ENCODE data around the gene KCNH4. TPM values are rescaled to one million over a fixed set of nuclear protein-coding genes. Genes with fewer than 3 reads are reported as not detected.
"Not testable (repeated sequence)": the region's sequence is repeated elsewhere in the genome, so short reads cannot be mapped to it uniquely, and the experiment has no call there.

The KCNH4 gene
- total and polyA plus RNA-seq, 2 donors, result 0.05 to 0.09 TPM

DNA sequence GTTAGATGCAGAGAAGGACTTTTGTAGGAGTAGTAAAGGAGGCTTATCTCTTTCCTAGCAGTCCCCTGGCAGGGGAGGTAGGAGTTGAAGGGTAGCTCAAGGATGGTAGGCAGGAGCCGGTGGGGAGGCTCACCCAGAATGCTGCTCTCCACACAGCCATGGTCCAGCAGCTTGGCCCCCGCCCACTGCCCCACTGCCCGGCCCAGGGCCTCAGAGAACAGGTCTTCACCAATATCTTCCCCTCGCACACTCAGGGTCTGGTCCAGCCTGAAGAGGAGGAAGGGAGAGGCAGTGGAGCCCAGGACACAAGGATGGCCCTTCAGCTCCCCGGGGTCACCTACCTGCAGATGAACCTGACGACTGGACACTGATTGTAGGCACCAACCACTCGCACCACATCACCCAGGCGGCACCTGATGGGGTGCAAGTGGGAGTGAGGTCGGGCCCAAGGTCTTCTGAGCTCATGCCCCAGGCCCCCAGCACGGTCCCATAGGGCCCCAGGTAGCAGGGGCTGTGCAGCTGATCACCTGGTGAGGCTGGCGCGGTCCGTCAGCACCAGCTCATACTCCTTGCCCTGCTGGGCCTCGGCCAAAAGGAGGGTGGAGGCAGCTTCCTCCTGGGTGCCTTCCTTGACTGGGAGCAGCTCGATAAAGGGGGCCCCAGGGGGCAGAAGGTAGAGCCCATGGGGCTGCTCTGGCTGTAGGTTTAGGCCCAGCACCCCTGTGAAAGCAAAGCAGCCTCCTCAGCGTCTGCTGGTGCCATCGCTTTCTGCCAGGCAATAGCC, 9.7 kb upstream of the KCNH4 start:
- peaks cover 0 to 2% of the 10 kb centered on the region in 2 donors for H3K36me3 ChIP-seq (ENCODE audit: control insufficient read depth in 2 of 2, insufficient read depth in 2 of 2, low read length in 1 of 2)
- WGBS, result 96% methylated on average over 17 of the region's 17 CpGs
- no peaks in the 10 kb centered on the region for H3K9me3 ChIP-seq (ENCODE audit: control insufficient read depth in 2 of 2, insufficient read depth in 1 of 2, low read length in 1 of 2)
- no peak overlapping the region for H3K4me3 ChIP-seq (ENCODE audit: low read length in 2 of 2)
- no peaks in the 10 kb centered on the region for H3K27me3 ChIP-seq (ENCODE audit: control insufficient read depth in 2 of 2, insufficient read depth in 1 of 2, low read length in 1 of 2)
- H3K27ac ChIP-seq (ENCODE audit: low read depth in 1 of 2, low read length in 1 of 2), result no peak overlapping the region
- peaks cover 10 to 23% of the 10 kb centered on the region in 2 donors for H3K4me1 ChIP-seq (ENCODE audit: control insufficient read depth in 2 of 2, insufficient read depth in 2 of 2, low read length in 2 of 2)
- no peak for DNase-seq (ENCODE audit: low read depth in 6 of 9, low spot score in 9 of 9)

GRCh38 chr17:42189651-42189965, 8.7 kb upstream of the KCNH4 start:
- no peak for DNase-seq (ENCODE audit: low read depth in 6 of 9, low spot score in 9 of 9)

GRCh38 chr17:42188749-42189650, 8.1 kb upstream of the KCNH4 start:
- H3K27me3 ChIP-seq (ENCODE audit: control insufficient read depth in 2 of 2, insufficient read depth in 1 of 2, low read length in 1 of 2), result peaks cover 0 to 4% of the 10 kb centered on the region in 2 donors
- H3K4me1 ChIP-seq (ENCODE audit: control insufficient read depth in 2 of 2, insufficient read depth in 2 of 2, low read length in 2 of 2), result peaks cover 18 to 32% of the 10 kb centered on the region in 2 donors
- H3K36me3 ChIP-seq (ENCODE audit: control insufficient read depth in 2 of 2, insufficient read depth in 2 of 2, low read length in 1 of 2), result peaks cover 0 to 2% of the 10 kb centered on the region in 2 donors
- peak overlapping the region in 1 of 2 donors; percentile 5 for H3K27ac ChIP-seq (ENCODE audit: low read depth in 1 of 2, low read length in 1 of 2)
- no peaks in the 10 kb centered on the region for H3K9me3 ChIP-seq (ENCODE audit: control insufficient read depth in 2 of 2, insufficient read depth in 1 of 2, low read length in 1 of 2)
- DNase-seq (ENCODE audit: low read depth in 6 of 9, low spot score in 9 of 9), result no peak
- no peak overlapping the region for H3K4me3 ChIP-seq (ENCODE audit: low read length in 2 of 2)
- 82% methylated on average over 19 of the region's 19 CpGs for WGBS

More at GRCh38 chr17:42189651-42189965, 8.7 kb upstream of the KCNH4 start:
- no peak overlapping the region for H3K4me3 ChIP-seq (ENCODE audit: low read length in 2 of 2)
- peaks cover 0 to 2% of the 10 kb centered on the region in 2 donors for H3K36me3 ChIP-seq (ENCODE audit: control insufficient read depth in 2 of 2, insufficient read depth in 2 of 2, low read length in 1 of 2)
- H3K27ac ChIP-seq (ENCODE audit: low read depth in 1 of 2, low read length in 1 of 2), result no peak overlapping the region
- H3K4me1 ChIP-seq (ENCODE audit: control insufficient read depth in 2 of 2, insufficient read depth in 2 of 2, low read length in 2 of 2), result peaks cover 15 to 33% of the 10 kb centered on the region in 2 donors
- 96% methylated on average over 11 of the region's 11 CpGs for WGBS
- no peaks in the 10 kb centered on the region for H3K9me3 ChIP-seq (ENCODE audit: control insufficient read depth in 2 of 2, insufficient read depth in 1 of 2, low read length in 1 of 2)
- H3K27me3 ChIP-seq (ENCODE audit: control insufficient read depth in 2 of 2, insufficient read depth in 1 of 2, low read length in 1 of 2), result no peaks in the 10 kb centered on the region

DNA sequence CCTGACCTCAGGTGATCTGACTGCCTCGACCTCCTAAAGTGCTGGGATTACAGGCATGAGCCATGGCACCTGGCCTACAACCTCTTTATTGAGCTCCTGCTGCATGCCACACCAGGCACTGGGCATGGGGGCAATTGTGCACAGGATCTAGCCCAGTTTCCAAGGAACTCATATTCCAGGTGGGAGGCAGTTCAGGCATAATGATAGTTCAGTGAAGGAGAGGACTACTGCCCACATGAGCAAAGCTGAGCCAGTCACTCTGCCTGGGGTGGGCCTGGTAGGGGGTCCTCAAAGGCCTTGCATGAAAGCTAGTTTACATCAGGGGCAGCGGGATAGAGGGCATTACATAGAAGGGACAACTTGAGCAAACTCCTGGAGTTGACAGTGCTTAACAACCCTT, 6.9 kb upstream of the KCNH4 start:
- H3K4me1 ChIP-seq (ENCODE audit: control insufficient read depth in 2 of 2, insufficient read depth in 2 of 2, low read length in 2 of 2), result peaks cover 10 to 32% of the 10 kb centered on the region in 2 donors
- 95% methylated on average over 2 of the region's 2 CpGs for WGBS

DNA sequence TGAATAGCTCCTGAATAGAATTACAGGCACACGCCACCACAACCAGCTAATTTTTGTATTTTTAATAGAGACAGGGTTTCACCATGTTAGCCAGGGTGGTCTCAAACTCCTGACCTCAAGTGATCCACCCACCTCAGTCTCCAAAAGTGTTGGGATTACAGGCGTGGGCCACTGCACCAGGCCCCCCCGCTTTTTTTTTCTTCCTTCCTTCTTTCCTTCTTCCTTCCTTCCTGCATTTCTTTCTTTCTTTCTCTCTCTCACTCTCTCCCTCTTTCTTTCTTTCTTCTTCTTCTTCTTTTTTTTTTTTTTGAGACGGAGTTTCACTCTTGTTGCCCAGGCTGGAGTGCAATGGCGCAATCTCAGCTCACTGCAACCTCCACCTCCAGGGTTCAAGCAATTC, 5.2 kb upstream of the KCNH4 start:
- not testable (repeated sequence) for H3K27ac ChIP-seq (ENCODE audit: low read depth in 1 of 2, low read length in 1 of 2); H3K9me3 ChIP-seq (ENCODE audit: control insufficient read depth in 2 of 2, insufficient read depth in 1 of 2, low read length in 1 of 2); H3K4me3 ChIP-seq (ENCODE audit: low read length in 2 of 2); DNase-seq (ENCODE audit: low read depth in 6 of 9, low spot score in 9 of 9); H3K36me3 ChIP-seq (ENCODE audit: control insufficient read depth in 2 of 2, insufficient read depth in 2 of 2, low read length in 1 of 2)
- WGBS, result 91% methylated on average over 5 of the region's 5 CpGs
- H3K4me1 ChIP-seq (ENCODE audit: control insufficient read depth in 2 of 2, insufficient read depth in 2 of 2, low read length in 2 of 2), result peaks cover 15 to 36% of the 10 kb centered on the region in 2 donors
- H3K27me3 ChIP-seq (ENCODE audit: control insufficient read depth in 2 of 2, insufficient read depth in 1 of 2, low read length in 1 of 2), result peaks cover 11 to 32% of the 10 kb centered on the region in 2 donors

More for the DNA sequence above, 6.9 kb upstream of the KCNH4 start:
- Histone ChIP-seq H3K36me3 (ENCODE audit: control insufficient read depth in 2 of 2, insufficient read depth in 2 of 2, low read length in 1 of 2) (peaks cover 0 to 2% of the 10 kb centered on the region in 2 donors), H3K9me3 (ENCODE audit: control insufficient read depth in 2 of 2, insufficient read depth in 1 of 2, low read length in 1 of 2) (no peaks in the 10 kb centered on the region), H3K4me3 (ENCODE audit: low read length in 2 of 2) (no peak overlapping the region), H3K27ac (ENCODE audit: low read depth in 1 of 2, low read length in 1 of 2) (no peak overlapping the region), H3K27me3 (ENCODE audit: control insufficient read depth in 2 of 2, insufficient read depth in 1 of 2, low read length in 1 of 2) (peaks cover 0 to 16% of the 10 kb centered on the region in 2 donors)
- DNase-seq (ENCODE audit: low read depth in 6 of 9, low spot score in 9 of 9), result no peak

DNA sequence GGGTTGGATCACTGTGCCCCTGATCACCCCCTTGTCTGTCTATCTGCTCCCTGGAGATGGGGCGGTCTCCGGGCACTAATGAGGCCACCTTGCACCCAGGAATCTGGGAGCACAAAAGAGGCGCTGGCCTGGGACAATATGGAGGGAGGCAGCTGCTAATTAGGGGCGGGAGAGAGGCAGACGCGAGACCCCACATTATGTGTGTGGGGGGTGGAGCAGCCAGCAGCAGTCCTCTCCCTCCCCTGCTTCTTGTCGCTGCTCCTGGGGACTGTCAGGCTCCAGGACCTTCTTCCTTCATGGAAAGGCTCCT, 4.6 kb upstream of the KCNH4 start:
- Histone ChIP-seq H3K4me1 (ENCODE audit: control insufficient read depth in 2 of 2, insufficient read depth in 2 of 2, low read length in 2 of 2) (peaks cover 18 to 42% of the 10 kb centered on the region in 2 donors), H3K36me3 (ENCODE audit: control insufficient read depth in 2 of 2, insufficient read depth in 2 of 2, low read length in 1 of 2) (peaks cover 0 to 2% of the 10 kb centered on the region in 2 donors)
- WGBS, result 94% methylated on average over 7 of the region's 7 CpGs

GRCh38 chr17:42184713-42185620, 4.0 kb upstream of the KCNH4 start, which contains the start of gene HCRT:
Gene HCRT (minus strand): TSS chr17:42185452. CDS start chr17:42185365, 87 bp downstream.
- Histone ChIP-seq H3K27me3 (ENCODE audit: control insufficient read depth in 2 of 2, insufficient read depth in 1 of 2, low read length in 1 of 2) (peaks cover 23 to 45% of the 10 kb centered on the region in 2 donors), H3K9me3 (ENCODE audit: control insufficient read depth in 2 of 2, insufficient read depth in 1 of 2, low read length in 1 of 2) (peaks cover 0 to 6% of the 10 kb centered on the region in 2 donors), H3K4me3 (ENCODE audit: low read length in 2 of 2) (peak within 1 kb of the TSS; percentile 34 to 70), H3K36me3 (ENCODE audit: control insufficient read depth in 2 of 2, insufficient read depth in 2 of 2, low read length in 1 of 2) (no peaks in the 10 kb centered on the region), H3K4me1 (ENCODE audit: control insufficient read depth in 2 of 2, insufficient read depth in 2 of 2, low read length in 2 of 2) (peaks cover 18 to 48% of the 10 kb centered on the region in 2 donors), H3K27ac (ENCODE audit: low read depth in 1 of 2, low read length in 1 of 2) (peak within 1 kb of the TSS; percentile 51 to 53)
- DNase-seq (ENCODE audit: low read depth in 6 of 9, low spot score in 9 of 9), result peak in 1 of 9 donors; percentile 45
- 87% methylated on average over 11 of the region's 11 CpGs for WGBS

More for the DNA sequence above, 4.6 kb upstream of the KCNH4 start:
- Histone ChIP-seq H3K27me3 (ENCODE audit: control insufficient read depth in 2 of 2, insufficient read depth in 1 of 2, low read length in 1 of 2) (peaks cover 17 to 38% of the 10 kb centered on the region in 2 donors), H3K27ac (ENCODE audit: low read depth in 1 of 2, low read length in 1 of 2) (no peak overlapping the region), H3K4me3 (ENCODE audit: low read length in 2 of 2) (no peak overlapping the region), H3K9me3 (ENCODE audit: control insufficient read depth in 2 of 2, insufficient read depth in 1 of 2, low read length in 1 of 2) (peaks cover 0 to 5% of the 10 kb centered on the region in 2 donors)
- no peak for DNase-seq (ENCODE audit: low read depth in 6 of 9, low spot score in 9 of 9)

Data from thymus (tissue), 11 donors.